OCI-LY7 (cell line): ENCODE data around the gene TECPR2. TPM values are rescaled to one million over a fixed set of nuclear protein-coding genes. Genes with fewer than 3 reads are reported as not detected.

Experiments used
- BruUV-seq: library from RNA; stranded (reverse); fragments of 400-500 nt; replicated peaks from 2 replicates; lab custom pipeline; 2021; lab: Mats Ljungman, UMichigan
- CTCF ChIA-PET: fragments of 300-600 bp; sonication (Branson Sonifier 250); formaldehyde crosslinking; loops from one replicate; lab custom pipeline; 2022; ENCODE audit warnings: antibody characterized with exemption; ENCODE audit not compliant: unreplicated experiment; lab: Charles Lee
- POLR2A ChIA-PET: fragments of 300-600 bp; sonication (Branson Sonifier 250); formaldehyde crosslinking; loops from one replicate; lab custom pipeline; 2022; ENCODE audit warnings: antibody characterized with exemption; lab: Charles Lee
- DNase-seq: peaks from one replicate; pipeline ENCODE4 v3.0.0-alpha.2; 2015; ENCODE audit warnings: low spot score
- H2AFZ ChIP-seq: fragments of 200-600 bp; sonication (generic), shearing (Covaris generic); 2 replicates; pipeline ENCODE4 v1.6.1; 2014; ENCODE audit warnings: mild to moderate bottlenecking, antibody characterized with exemption, low read length, moderate library complexity
- H3K27ac ChIP-seq: fragments of 200-600 bp; sonication (generic); 2 replicates; pipeline ENCODE4 v1.5.1; 2014; ENCODE audit warnings: mixed run types, low read depth, mild to moderate bottlenecking, moderate library complexity, low read length, inconsistent platforms; ENCODE audit not compliant: poor library complexity, severe bottlenecking
- H3K36me3 ChIP-seq: fragments of 200-600 bp; sonication (generic); 2 replicates; pipeline ENCODE4 v1.6.1; 2014; ENCODE audit warnings: mild to moderate bottlenecking, antibody characterized with exemption, low read length, moderate library complexity, mixed read lengths; ENCODE audit not compliant: insufficient read depth
- H3K4me1 ChIP-seq: fragments of 200-600 bp; sonication (generic); 2 replicates; pipeline ENCODE4 v1.5.1; 2014; ENCODE audit warnings: mild to moderate bottlenecking, low read length; ENCODE audit not compliant: insufficient read depth, poor library complexity, severe bottlenecking
- H3K4me2 ChIP-seq: fragments of 200-600 bp; sonication (generic); 2 replicates; pipeline ENCODE4 v1.6.1; 2014; ENCODE audit warnings: mild to moderate bottlenecking, low read length
- H3K4me3 ChIP-seq: fragments of 200-600 bp; sonication (generic); 2 replicates; pipeline ENCODE4 v1.5.1; 2014; ENCODE audit warnings: mild to moderate bottlenecking, low read depth, low read length; ENCODE audit not compliant: poor library complexity, severe bottlenecking
- H3K79me2 ChIP-seq: fragments of 200-600 bp; sonication (generic); 2 replicates; pipeline ENCODE4 v1.6.1; 2016; ENCODE audit warnings: low read depth, mild to moderate bottlenecking, low read length, moderate library complexity, mixed read lengths; ENCODE audit not compliant: insufficient read depth
- H3K9me2 ChIP-seq: fragments of 200-600 bp; sonication (generic); 2 replicates; pipeline ENCODE4 v1.6.1; 2016; ENCODE audit warnings: mild to moderate bottlenecking, low read length, mixed read lengths; ENCODE audit not compliant: insufficient read depth
- H3K9me3 ChIP-seq: fragments of 200-600 bp; sonication (generic); 2 replicates; pipeline ENCODE4 v1.6.1; 2014; ENCODE audit warnings: mild to moderate bottlenecking, mixed run types, low read length, mixed read lengths
- H4K20me1 ChIP-seq: fragments of 200-600 bp; sonication (generic); 2 replicates; pipeline ENCODE4 v1.6.1; 2014; ENCODE audit warnings: mild to moderate bottlenecking, antibody characterized with exemption, low read length, moderate library complexity, mixed read lengths; ENCODE audit not compliant: insufficient read depth
- EZH2phosphoT487 ChIP-seq: fragments of 200-600 bp; sonication (generic); IDR thresholded peaks from 2 replicates; pipeline ENCODE4 v1.6.1; 2018; ENCODE audit warnings: low read depth, borderline replicate concordance, mild to moderate bottlenecking, mixed run types, antibody characterized with exemption, low read length, moderate library complexity, mixed read lengths
- intact Hi-C: fragments of 100-400 bp; cut with micrococcal nuclease; formaldehyde crosslinking; loops from one replicate; pipeline ENCODE4 v1.10.0; 2022; ENCODE audit not compliant: unreplicated experiment
- total RNA-seq, 2 experiments: library from RNA; depleted of rRNA in 1 of 2; stranded (reverse); fragments of >200 nt in 1 of 2; shearing (Covaris generic) in 1 of 2; gene quantifications; 2 replicates each; pipeline ENCODE4 v1.2.3, GENCODE V29; 2014 to 2022
- TF ChIP-seq, protein P1 (sequence below): fragments of 200-600 bp; sonication (generic); conservative IDR thresholded peaks from 2 replicates; pipeline ENCODE4 v1.5.1; 2014; ENCODE audit warnings: mild to moderate bottlenecking, antibody characterized with exemption, low read length, moderate library complexity, mixed read lengths

TECPR2 gene
- total RNA-seq, 2 experiments from 2014 or later: 5.3 to 12.7 TPM

DNA sequence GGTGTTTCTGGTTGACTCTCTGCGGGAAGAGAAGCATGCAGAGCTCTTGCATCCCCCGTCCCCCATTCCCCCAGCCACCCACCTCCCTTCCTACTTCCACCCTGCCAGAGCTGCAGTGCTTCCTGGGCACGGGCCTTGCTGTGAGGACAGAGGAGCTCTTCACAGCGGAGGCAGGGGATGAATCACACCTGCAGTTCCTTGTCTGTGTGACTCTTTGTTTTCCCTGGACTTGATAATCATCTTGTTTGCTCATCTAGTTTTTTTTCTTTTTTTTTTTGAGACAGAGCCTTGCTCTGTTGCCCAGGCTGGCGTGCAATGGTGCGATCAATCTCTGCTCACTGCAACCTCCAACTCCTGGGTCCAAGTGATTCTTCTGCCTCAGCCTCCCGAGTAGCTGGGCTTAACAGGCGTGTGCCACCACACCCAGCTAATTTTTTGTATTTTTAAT is 119.1 kb downstream of the TECPR2 start:
- no peak overlapping the region for H3K4me2 ChIP-seq
- no peaks in the 10 kb centered on the region for H3K79me2 ChIP-seq
- no peak overlapping the region for H3K27ac ChIP-seq
- no peaks in the 10 kb centered on the region for H3K36me3 ChIP-seq
- H4K20me1 ChIP-seq: no peaks in the 10 kb centered on the region
- H3K4me1 ChIP-seq: no peaks in the 10 kb centered on the region
- no peaks in the 10 kb centered on the region for H3K9me2 ChIP-seq
- DNase-seq: no peak
- ChIA-PET POLR2A (no interaction called here), CTCF (no interaction called here)
- intact Hi-C loops: no loop called here
- no peak overlapping the region for H2AFZ ChIP-seq
- no peak overlapping the region for H3K4me3 ChIP-seq
- BruUV-seq: no TSS peak
- TF ChIP-seq EZH2phosphoT487: no peak
- TF ChIP-seq, protein P1, sequence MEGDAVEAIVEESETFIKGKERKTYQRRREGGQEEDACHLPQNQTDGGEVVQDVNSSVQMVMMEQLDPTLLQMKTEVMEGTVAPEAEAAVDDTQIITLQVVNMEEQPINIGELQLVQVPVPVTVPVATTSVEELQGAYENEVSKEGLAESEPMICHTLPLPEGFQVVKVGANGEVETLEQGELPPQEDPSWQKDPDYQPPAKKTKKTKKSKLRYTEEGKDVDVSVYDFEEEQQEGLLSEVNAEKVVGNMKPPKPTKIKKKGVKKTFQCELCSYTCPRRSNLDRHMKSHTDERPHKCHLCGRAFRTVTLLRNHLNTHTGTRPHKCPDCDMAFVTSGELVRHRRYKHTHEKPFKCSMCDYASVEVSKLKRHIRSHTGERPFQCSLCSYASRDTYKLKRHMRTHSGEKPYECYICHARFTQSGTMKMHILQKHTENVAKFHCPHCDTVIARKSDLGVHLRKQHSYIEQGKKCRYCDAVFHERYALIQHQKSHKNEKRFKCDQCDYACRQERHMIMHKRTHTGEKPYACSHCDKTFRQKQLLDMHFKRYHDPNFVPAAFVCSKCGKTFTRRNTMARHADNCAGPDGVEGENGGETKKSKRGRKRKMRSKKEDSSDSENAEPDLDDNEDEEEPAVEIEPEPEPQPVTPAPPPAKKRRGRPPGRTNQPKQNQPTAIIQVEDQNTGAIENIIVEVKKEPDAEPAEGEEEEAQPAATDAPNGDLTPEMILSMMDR: no peak
- no peaks in the 10 kb centered on the region for H3K9me3 ChIP-seq

DNA sequence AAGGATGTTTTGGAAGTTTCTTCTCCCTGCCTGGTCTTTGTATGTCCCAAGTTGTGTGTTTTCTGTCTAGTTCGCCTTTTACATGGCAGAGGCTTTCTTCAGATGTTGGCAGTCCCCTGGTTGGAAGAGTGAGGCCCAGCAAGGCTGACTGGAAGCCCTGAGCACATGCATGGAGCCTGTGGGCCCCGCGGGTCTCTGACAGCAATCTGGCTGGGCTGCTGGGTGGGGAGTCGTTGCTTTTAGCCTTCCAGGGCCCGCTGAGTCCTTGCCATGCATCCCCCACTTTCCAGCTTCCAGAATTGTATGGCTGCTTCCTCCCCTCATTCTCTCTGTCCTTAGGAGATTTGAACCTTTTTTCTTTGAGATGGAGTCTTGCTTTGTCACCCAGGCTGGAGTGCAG is 121.6 kb downstream of the TECPR2 start:
- H3K79me2 ChIP-seq: no peaks in the 10 kb centered on the region
- H3K4me3 ChIP-seq: no peak overlapping the region
- no peaks in the 10 kb centered on the region for H3K9me2 ChIP-seq
- no peak overlapping the region for H3K27ac ChIP-seq
- BruUV-seq: no TSS peak
- no peaks in the 10 kb centered on the region for H3K4me1 ChIP-seq
- intact Hi-C loops: no loop called here
- H3K4me2 ChIP-seq: no peak overlapping the region
- ChIA-PET POLR2A (no interaction called here), CTCF (no interaction called here)
- H2AFZ ChIP-seq: no peak overlapping the region
- no peaks in the 10 kb centered on the region for H3K9me3 ChIP-seq
- no peaks in the 10 kb centered on the region for H4K20me1 ChIP-seq
- TF ChIP-seq EZH2phosphoT487: no peak
- TF ChIP-seq, protein P1: no peak
- no peak for DNase-seq
- no peaks in the 10 kb centered on the region for H3K36me3 ChIP-seq

DNA sequence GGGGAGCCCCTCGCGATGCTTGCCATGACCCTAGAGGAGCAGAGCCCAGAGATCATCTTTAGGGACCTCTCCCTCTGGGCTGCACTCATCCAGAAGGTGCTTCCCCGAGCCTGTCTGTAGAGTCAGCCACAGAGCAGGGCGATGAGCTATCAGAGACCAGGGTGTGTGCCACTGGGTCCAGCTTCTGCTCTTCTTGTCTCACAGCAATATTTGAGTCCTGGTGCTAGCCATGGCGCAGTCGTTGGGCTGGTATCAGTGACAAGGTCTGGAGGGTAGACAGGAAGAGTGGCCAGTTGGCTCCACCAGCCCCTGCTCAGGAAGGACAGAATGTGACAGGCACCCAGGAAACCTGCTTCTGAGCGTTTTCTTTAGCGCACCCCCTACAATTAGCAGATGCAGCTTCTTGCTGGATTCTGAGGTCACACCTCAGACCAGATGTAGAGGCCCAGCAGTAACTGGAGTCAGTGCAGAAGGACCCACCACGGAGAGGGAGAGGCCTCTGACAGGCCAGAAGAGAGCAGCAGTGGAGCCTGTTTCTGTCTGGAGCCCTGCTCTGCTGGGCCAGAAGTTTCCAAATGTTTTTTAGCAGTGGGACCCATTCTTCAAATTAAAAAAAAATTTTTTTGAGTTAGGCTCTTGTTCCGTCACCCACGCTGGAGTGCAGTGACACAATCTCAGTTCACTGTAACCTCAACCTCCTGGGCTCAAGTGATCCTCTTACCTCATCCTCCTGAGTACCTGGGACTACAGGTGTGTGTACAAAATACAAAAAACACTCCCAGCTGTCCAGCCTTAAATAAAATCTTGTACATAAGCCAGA is 123.2 kb downstream of the TECPR2 start:
- BruUV-seq: no TSS peak
- POLR2A ChIA-PET: no interaction called here
- Histone ChIP-seq H3K9me2 (no peaks in the 10 kb centered on the region), H3K4me2 (no peak overlapping the region), H3K4me3 (no peak overlapping the region), H3K9me3 (no peaks in the 10 kb centered on the region), H2AFZ (no peak overlapping the region), H3K79me2 (no peaks in the 10 kb centered on the region), H3K4me1 (no peaks in the 10 kb centered on the region), H3K36me3 (no peaks in the 10 kb centered on the region), H3K27ac (no peak overlapping the region), H4K20me1 (no peaks in the 10 kb centered on the region)
- TF ChIP-seq EZH2phosphoT487: no peak
- intact Hi-C loops: no loop called here
- DNase-seq: no peak
- CTCF ChIA-PET: no interaction called here
